Hepatocyte (in vitro differentiated cells): Measurements from ENCODE around the gene PCED1A. TPM values are rescaled to one million over a fixed set of nuclear protein-coding genes. Genes with fewer than 3 reads are reported as not detected.

Source experiments
- DNase-seq: peaks from one replicate; pipeline ENCODE4 v3.0.0-alpha.2; 2016; ENCODE audit warnings: low spot score
- H2AFZ ChIP-seq: fragments of 200-600 bp; sonication (generic); 2 replicates; pipeline ENCODE4 v1.6.0; 2016; ENCODE audit warnings: antibody characterized with exemption, mild to moderate bottlenecking
- H3K27ac ChIP-seq: fragments of 200-600 bp; sonication (generic); 2 replicates; pipeline ENCODE4 v1.5.1; 2016; ENCODE audit warnings: mild to moderate bottlenecking
- H3K27me3 ChIP-seq: fragments of 200-600 bp; sonication (generic); 2 replicates; pipeline ENCODE4 v1.6.1; 2016
- H3K36me3 ChIP-seq: fragments of 200-600 bp; sonication (generic); replicated peaks from 2 replicates; pipeline ENCODE4 v1.5.1; 2016; ENCODE audit warnings: low read depth; ENCODE audit not compliant: insufficient read depth
- H3K4me1 ChIP-seq: fragments of 200-600 bp; sonication (generic); 2 replicates; pipeline ENCODE4 v1.5.1; 2016; ENCODE audit warnings: mild to moderate bottlenecking, moderate library complexity; ENCODE audit not compliant: insufficient read depth
- H3K4me2 ChIP-seq: fragments of 200-600 bp; sonication (generic); 2 replicates; pipeline ENCODE4 v1.6.0; 2016
- H3K4me3 ChIP-seq: fragments of 200-600 bp; sonication (generic); 2 replicates; pipeline ENCODE4 v1.5.1; 2016; ENCODE audit warnings: mild to moderate bottlenecking
- H3K79me2 ChIP-seq: fragments of 200-600 bp; sonication (generic); 2 replicates; pipeline ENCODE4 v1.6.0; 2017; ENCODE audit warnings: mild to moderate bottlenecking
- H3K9me2 ChIP-seq: fragments of 200-600 bp; sonication (generic); replicated peaks from 2 replicates; pipeline ENCODE4 v1.6.0; 2017; ENCODE audit warnings: mild to moderate bottlenecking; ENCODE audit not compliant: insufficient read depth
- H3K9me3 ChIP-seq: fragments of 200-600 bp; sonication (generic); 2 replicates; pipeline ENCODE4 v1.5.1; 2016; ENCODE audit warnings: low read depth, mild to moderate bottlenecking
- H4K20me1 ChIP-seq: fragments of 200-600 bp; sonication (generic); 2 replicates; pipeline ENCODE4 v1.6.0; 2016; ENCODE audit warnings: mild to moderate bottlenecking; ENCODE audit not compliant: insufficient read depth, poor library complexity, severe bottlenecking
- EZH2 ChIP-seq: fragments of 200-600 bp; sonication (generic); IDR thresholded peaks from 2 replicates; pipeline ENCODE4 v1.6.1; 2016; ENCODE audit warnings: antibody characterized with exemption, mild to moderate bottlenecking, borderline replicate concordance
- EZH2phosphoT487 ChIP-seq: fragments of 200-600 bp; sonication (generic); IDR thresholded peaks from one replicate; pipeline ENCODE4 v1.6.1; 2018; ENCODE audit warnings: antibody characterized with exemption, mild to moderate bottlenecking, low read depth, moderate library complexity; ENCODE audit not compliant: unreplicated experiment, severe bottlenecking
- WGBS: methylation state at CpG from one replicate; pipeline ENCODE4 v1.1.6; 2016; ENCODE audit warnings: low lambda C conversion rate; ENCODE audit errors: missing lambda C conversion rate; 5-methylcytosine and 5-hydroxymethylcytosine counted together
- polyA plus RNA-seq: library from polyadenylated mRNA; unstranded; fragments of >200 nt; fragmentation: Nextera tagmentation; extraction: Ambion mirVana; gene quantifications from 2 replicates; pipeline ENCODE4 v1.2.1, GENCODE V29; 2016
- total RNA-seq: library from RNA; depleted of rRNA; stranded (reverse); fragments of >200 nt; gene quantifications from 2 replicates; pipeline ENCODE4 v1.2.3, GENCODE V29; 2014
- TF ChIP-seq, protein P1 (sequence below): fragments of 200-600 bp; sonication (generic); IDR thresholded peaks from 2 replicates; pipeline ENCODE4 v1.5.1; 2016; ENCODE audit warnings: antibody characterized with exemption, mild to moderate bottlenecking; ENCODE audit not compliant: poor library complexity

The PCED1A gene
- total and polyA plus RNA-seq, 2 experiments from 2014 or later: 41.2 to 43.0 TPM

DNA sequence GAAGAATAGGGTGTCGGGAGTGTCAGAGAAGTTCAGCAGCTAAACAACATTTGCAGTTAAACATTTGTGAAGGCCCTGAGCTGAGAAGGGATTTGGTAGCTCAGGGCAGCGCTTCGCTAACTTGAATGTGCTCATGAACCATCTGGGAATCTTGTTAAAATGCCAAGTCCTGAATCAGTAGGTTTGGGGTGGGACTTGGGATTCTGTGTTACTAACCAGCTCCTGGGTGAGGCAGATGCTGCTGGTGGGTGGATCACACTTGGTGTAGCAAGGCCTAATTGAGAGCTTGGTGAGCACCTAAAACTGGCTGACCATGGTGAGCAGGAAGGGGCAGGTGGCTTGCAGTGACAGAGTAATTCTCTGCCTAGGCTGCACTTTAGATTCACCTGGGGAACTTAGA, 38.7 kb upstream of the PCED1A start:
- no peaks in the 10 kb centered on the region for H3K36me3 ChIP-seq
- WGBS: 84% methylated on average over 3 of the region's 3 CpGs
- H4K20me1 ChIP-seq: peaks cover 31% of the 10 kb centered on the region
- H3K27ac ChIP-seq: no peak overlapping the region
- H3K9me3 ChIP-seq: no peaks in the 10 kb centered on the region
- DNase-seq: no peak
- peaks cover 88% of the 10 kb centered on the region for H3K79me2 ChIP-seq
- H3K4me2 ChIP-seq: no peak overlapping the region
- TF ChIP-seq EZH2 (no peak), EZH2phosphoT487 (no peak)
- TF ChIP-seq, protein P1, sequence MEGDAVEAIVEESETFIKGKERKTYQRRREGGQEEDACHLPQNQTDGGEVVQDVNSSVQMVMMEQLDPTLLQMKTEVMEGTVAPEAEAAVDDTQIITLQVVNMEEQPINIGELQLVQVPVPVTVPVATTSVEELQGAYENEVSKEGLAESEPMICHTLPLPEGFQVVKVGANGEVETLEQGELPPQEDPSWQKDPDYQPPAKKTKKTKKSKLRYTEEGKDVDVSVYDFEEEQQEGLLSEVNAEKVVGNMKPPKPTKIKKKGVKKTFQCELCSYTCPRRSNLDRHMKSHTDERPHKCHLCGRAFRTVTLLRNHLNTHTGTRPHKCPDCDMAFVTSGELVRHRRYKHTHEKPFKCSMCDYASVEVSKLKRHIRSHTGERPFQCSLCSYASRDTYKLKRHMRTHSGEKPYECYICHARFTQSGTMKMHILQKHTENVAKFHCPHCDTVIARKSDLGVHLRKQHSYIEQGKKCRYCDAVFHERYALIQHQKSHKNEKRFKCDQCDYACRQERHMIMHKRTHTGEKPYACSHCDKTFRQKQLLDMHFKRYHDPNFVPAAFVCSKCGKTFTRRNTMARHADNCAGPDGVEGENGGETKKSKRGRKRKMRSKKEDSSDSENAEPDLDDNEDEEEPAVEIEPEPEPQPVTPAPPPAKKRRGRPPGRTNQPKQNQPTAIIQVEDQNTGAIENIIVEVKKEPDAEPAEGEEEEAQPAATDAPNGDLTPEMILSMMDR: no peak
- H3K4me1 ChIP-seq: peaks cover 12% of the 10 kb centered on the region
- H3K27me3 ChIP-seq: no peaks in the 10 kb centered on the region
- H3K4me3 ChIP-seq: no peak overlapping the region
- H2AFZ ChIP-seq: no peak overlapping the region
- H3K9me2 ChIP-seq: no peaks in the 10 kb centered on the region

DNA sequence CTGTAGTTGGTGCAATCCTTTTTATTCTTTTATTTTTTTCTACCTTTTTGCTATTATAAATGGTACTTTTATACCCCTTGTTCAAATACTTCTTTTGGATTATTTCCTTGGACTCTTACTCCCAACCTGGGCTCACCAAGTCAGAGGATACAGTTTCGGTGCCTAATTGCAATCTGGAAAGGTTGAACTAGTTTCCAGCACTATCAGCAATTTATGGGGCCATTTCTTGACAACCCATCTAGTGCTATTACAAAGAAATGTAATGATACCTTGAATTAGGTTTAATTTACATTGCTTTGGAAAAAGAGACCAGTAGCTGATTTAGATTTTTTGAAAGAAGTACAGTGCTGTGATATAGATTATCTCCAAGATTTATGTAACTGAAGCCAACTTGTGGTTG, 38.1 kb upstream of the PCED1A start:
- H3K79me2 ChIP-seq: peaks cover 87% of the 10 kb centered on the region
- TF ChIP-seq, protein P1: no peak
- H3K9me2 ChIP-seq: no peaks in the 10 kb centered on the region
- H2AFZ ChIP-seq: no peak overlapping the region
- DNase-seq: no peak
- H3K4me1 ChIP-seq: peaks cover 12% of the 10 kb centered on the region
- H3K27me3 ChIP-seq: no peaks in the 10 kb centered on the region
- no peaks in the 10 kb centered on the region for H3K36me3 ChIP-seq
- WGBS: 97% methylated on average over 1 of the region's 1 CpG
- no peak overlapping the region for H3K4me2 ChIP-seq
- peaks cover 31% of the 10 kb centered on the region for H4K20me1 ChIP-seq
- H3K4me3 ChIP-seq: no peak overlapping the region
- no peak overlapping the region for H3K27ac ChIP-seq
- H3K9me3 ChIP-seq: no peaks in the 10 kb centered on the region

DNA sequence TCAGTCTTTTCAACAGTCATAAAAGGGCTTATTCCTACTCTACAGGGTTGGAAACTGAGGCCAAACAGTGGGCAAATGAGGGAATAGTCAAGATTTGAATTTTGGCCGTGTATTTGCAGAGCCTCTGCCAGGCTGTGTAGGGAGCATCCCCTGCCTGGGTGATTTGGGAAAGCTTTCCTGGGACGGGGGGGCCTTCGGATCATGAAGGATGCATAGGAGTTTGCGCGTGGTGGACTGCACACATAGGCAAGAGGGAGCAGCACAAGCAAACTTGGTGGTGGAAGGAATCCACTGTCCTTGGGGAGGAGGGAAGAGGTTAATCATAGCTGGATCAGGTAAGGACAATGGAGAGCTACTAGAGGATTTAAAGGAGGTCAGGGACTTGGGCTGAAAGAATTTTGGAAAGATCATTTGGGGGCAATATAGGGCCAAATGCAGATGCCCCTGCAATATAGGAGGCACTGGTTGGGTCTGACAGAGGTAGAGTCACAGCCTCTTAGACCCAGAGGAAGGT, 35.3 kb upstream of the PCED1A start:
- 91% methylated on average over 5 of the region's 5 CpGs for WGBS
- no peak for DNase-seq
- H3K36me3 ChIP-seq: no peaks in the 10 kb centered on the region
- TF ChIP-seq, protein P1: no peak
- TF ChIP-seq EZH2 (no peak), EZH2phosphoT487 (no peak)
- H3K4me3 ChIP-seq: no peak overlapping the region
- H4K20me1 ChIP-seq: peaks cover 27% of the 10 kb centered on the region
- H3K79me2 ChIP-seq: peaks cover 62% of the 10 kb centered on the region
- H2AFZ ChIP-seq: no peak overlapping the region
- no peaks in the 10 kb centered on the region for H3K27me3 ChIP-seq
- H3K9me3 ChIP-seq: no peaks in the 10 kb centered on the region
- peaks cover 18% of the 10 kb centered on the region for H3K4me1 ChIP-seq
- H3K9me2 ChIP-seq: no peaks in the 10 kb centered on the region
- H3K27ac ChIP-seq: no peak overlapping the region
- no peak overlapping the region for H3K4me2 ChIP-seq

DNA sequence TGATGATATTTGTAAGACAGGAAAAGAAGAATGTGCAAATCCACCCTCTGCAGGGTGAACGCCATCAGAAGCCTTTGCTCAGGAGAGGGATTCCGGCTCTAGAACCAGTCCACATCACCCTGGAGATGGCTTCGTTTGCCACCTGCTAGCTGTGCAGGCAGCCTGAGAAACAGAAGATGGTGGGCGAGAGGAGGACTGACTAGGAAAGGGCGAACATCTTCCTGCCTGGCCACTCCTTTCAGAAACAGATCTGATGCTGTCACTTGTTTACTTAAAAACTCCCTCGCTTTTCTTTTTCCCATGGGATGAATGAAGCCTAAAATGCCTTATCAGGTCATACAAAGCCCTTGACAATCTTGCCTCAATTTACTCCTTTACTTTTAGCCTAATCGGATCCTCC, 34.0 kb upstream of the PCED1A start:
- H3K9me3 ChIP-seq: no peaks in the 10 kb centered on the region
- peak overlapping the region; percentile 94 for H3K4me3 ChIP-seq
- peak overlapping the region; percentile 89 for H3K4me2 ChIP-seq
- no peaks in the 10 kb centered on the region for H3K9me2 ChIP-seq
- no peak overlapping the region for H2AFZ ChIP-seq
- WGBS: 38% methylated on average over 7 of the region's 7 CpGs
- no peak for DNase-seq
- H4K20me1 ChIP-seq: peaks cover 14% of the 10 kb centered on the region
- TF ChIP-seq EZH2phosphoT487 (no peak), EZH2 (no peak)
- TF ChIP-seq, protein P1: no peak
- no peak overlapping the region for H3K27ac ChIP-seq
- H3K79me2 ChIP-seq: peaks cover 51% of the 10 kb centered on the region
- H3K27me3 ChIP-seq: no peaks in the 10 kb centered on the region
- H3K4me1 ChIP-seq: peaks cover 21% of the 10 kb centered on the region
- no peaks in the 10 kb centered on the region for H3K36me3 ChIP-seq
